Naive thymus-derived CD8-positive, alpha-beta T cell (primary cell): ENCODE data around the gene HDAC4. TPM values are rescaled to one million over a fixed set of nuclear protein-coding genes. Genes with fewer than 3 reads are reported as not detected.
"Not testable (repeated sequence)": the region's sequence is repeated elsewhere in the genome, so short reads cannot be mapped to it uniquely, and the experiment has no call there.

Experiments used
- ATAC-seq, 2 donors: fragments of 150-1000 bp; cut with Tn5 transposase in 1 of 2; sonication (Bioruptor Pico), chemical (Tn5 transposase) in 1 of 2; 1 replicate in 1 of 2; 2 replicates in 1 of 2; pipeline ENCODE4 v1.10.0; 2021; ENCODE audit warnings: mild to moderate bottlenecking in 2 of 2, moderate library complexity in 2 of 2
- POLR2A ChIA-PET: fragments of 350-600 bp; sonication (Branson Sonifier 250); formaldehyde crosslinking; loops from one replicate; lab custom pipeline; 2021; ENCODE audit warnings: antibody characterized with exemption; lab: Charles Lee
- DNase-seq, 10 donors: peaks; one replicate each; pipeline versions ENCODE4 v3.0.0 to v3.0.0-alpha.2; 2020 to 2022
- H3K27ac Mint-ChIP-seq, 10 donors: one replicate each; pipeline ENCODE4 v1.8.0; 2020 to 2022; ENCODE audit warnings: mild to moderate bottlenecking in 10 of 10, mixed read lengths in 10 of 10, moderate library complexity in 4 of 10, inconsistent platforms in 1 of 10
- H3K27me3 Mint-ChIP-seq, 5 donors: one replicate each; pipeline ENCODE4 v1.8.0; 2021 to 2022; ENCODE audit warnings: mixed read lengths in 5 of 5
- H3K36me3 Mint-ChIP-seq, 3 donors: one replicate each; pipeline ENCODE4 v1.8.0; 2020 to 2022; ENCODE audit warnings: mixed read lengths in 3 of 3, mild to moderate bottlenecking in 2 of 3, inconsistent platforms in 1 of 3
- H3K4me1 Mint-ChIP-seq, 4 donors: one replicate each; pipeline ENCODE4 v1.8.0; 2021 to 2022; ENCODE audit warnings: mixed read lengths in 4 of 4
- H3K4me3 Mint-ChIP-seq, 10 donors: one replicate each; pipeline ENCODE4 v1.8.0; 2020 to 2022; ENCODE audit warnings: mild to moderate bottlenecking in 10 of 10, mixed read lengths in 10 of 10, moderate library complexity in 6 of 10, inconsistent platforms in 1 of 10
- H3K9me3 Mint-ChIP-seq, 9 donors: one replicate each; pipeline ENCODE4 v1.8.0; 2020 to 2022; ENCODE audit warnings: mixed read lengths in 9 of 9, mild to moderate bottlenecking in 3 of 9, inconsistent platforms in 1 of 9, moderate library complexity in 1 of 9
- polyA plus RNA-seq, 3 donors: library from polyadenylated mRNA; unstranded; fragments of 300-500 nt; fragmentation: Illumina TruSeq; gene quantifications; one replicate each; pipeline ENCODE4 v1.2.3, GENCODE V29; 2021
- total RNA-seq, 8 experiments: library from RNA in 2 of 8; stranded (reverse) in 2 of 8; gene quantifications; one replicate each; pipeline ENCODE4 v1.2.3 and lab custom pipeline; 2021 to 2026

Gene HDAC4
- total and polyA plus RNA-seq, 5 experiments from 2014 or later: 2.8 to 37.3 (median 10.1) TPM

DNA sequence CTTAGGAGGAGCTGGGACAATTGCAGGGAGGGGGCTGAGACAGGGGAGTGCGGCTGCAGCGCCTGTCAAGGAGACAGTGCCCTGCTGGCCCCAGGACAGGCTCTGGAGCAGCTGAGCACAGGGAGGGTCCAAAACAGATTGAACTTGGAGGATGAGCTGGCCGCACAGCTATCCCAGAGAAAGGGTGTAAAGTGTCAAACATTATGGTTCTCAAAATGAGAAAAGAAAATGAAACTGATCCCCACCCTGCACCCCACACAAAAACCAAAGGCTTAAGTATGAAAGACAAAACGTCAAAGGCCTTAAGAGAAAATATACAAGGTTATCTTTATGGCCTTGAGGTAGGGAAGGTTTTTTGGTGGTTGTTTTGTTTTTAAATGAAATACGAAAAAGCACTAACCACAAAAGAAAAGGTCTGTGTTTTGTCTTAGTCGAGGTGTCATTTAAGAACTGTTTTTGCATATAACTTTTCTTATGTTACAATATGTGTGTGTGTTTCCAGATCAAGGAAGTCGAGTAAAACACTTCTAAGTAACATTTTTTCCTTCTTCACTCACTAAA is 111.8 kb downstream of the HDAC4 start:
- no peaks in the 10 kb centered on the region for H3K9me3 Mint-ChIP-seq
- H3K27ac Mint-ChIP-seq: peak overlapping the region; percentile 91 to 100 (median 98)
- peak overlapping the region; percentile 64 to 87 (median 82) for H3K4me3 Mint-ChIP-seq
- DNase-seq (peak in 7 of 10 donors; percentile 34 to 88 (median 52)), ATAC-seq (peak; percentile 73 to 75)
- no peaks in the 10 kb centered on the region for H3K36me3 Mint-ChIP-seq
- H3K27me3 Mint-ChIP-seq: no peaks in the 10 kb centered on the region
- POLR2A ChIA-PET: interaction anchor here (0.7 to 11.6 kb wide), 7 partner anchors 9 to 112 kb away, joined by 3 to 98 read pairs (median 5); partner anchors contain the start of gene HDAC4
- H3K4me1 Mint-ChIP-seq: peaks cover 42 to 90% (median 79%) of the 10 kb centered on the region in 4 donors

- Mint-ChIP-seq H3K4me1 (peaks cover 42 to 88% (median 73%) of the 10 kb centered on the region in 4 donors), H3K27ac (peak overlapping the region; percentile 91 to 99 (median 97)), H3K4me3 (peak overlapping the region in 7 of 10 donors; percentile 6 to 76 (median 52)), H3K27me3 (no peaks in the 10 kb centered on the region), H3K9me3 (no peaks in the 10 kb centered on the region), H3K36me3 (no peaks in the 10 kb centered on the region)
- DNase-seq (no peak), ATAC-seq (no peak)
- POLR2A ChIA-PET: interaction anchor here (0.7 to 11.6 kb wide), 7 partner anchors 7 to 110 kb away, joined by 3 to 98 read pairs (median 7); no protein-coding TSS in a partner anchor
These were observed 112.6 kb downstream of the HDAC4 start for GRCh38 chr2:239288237-239288636.

- peaks cover 40 to 83% (median 69%) of the 10 kb centered on the region in 4 donors for H3K4me1 Mint-ChIP-seq
- H3K27me3 Mint-ChIP-seq: no peaks in the 10 kb centered on the region
- H3K36me3 Mint-ChIP-seq: no peaks in the 10 kb centered on the region
- peak overlapping the region in 9 of 10 donors; percentile 3 to 76 (median 36) for H3K4me3 Mint-ChIP-seq
- DNase-seq: no peak
- no peak for ATAC-seq
- POLR2A ChIA-PET: interaction anchor here (0.9 to 5.4 kb wide), 2 partner anchors 8 to 12 kb away, joined by 7 to 36 read pairs; no protein-coding TSS in a partner anchor
- peak overlapping the region; percentile 88 to 99 (median 92) for H3K27ac Mint-ChIP-seq
- no peaks in the 10 kb centered on the region for H3K9me3 Mint-ChIP-seq
These were observed 113.4 kb downstream of the HDAC4 start for GRCh38 chr2:239287461-239287860.

DNA sequence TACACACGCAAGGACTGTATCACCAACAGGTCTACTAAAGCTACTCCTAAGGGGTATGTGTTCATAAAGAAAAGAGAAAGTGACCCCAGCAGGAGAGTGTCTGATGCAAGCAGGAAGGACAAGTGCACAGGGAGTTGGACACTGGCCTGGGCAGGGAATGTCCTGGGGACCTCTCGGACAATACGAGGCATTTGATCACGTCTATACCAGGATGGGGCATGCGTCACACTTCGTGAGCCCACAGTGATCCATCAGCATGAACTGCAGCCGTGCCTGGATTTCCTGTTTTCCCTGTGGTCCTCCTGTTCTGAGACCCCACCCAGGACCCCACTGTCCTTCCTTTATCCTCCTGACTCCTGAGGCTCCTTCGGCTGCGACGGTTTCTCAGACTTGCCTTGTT is 113.9 kb downstream of the HDAC4 start:
- no peaks in the 10 kb centered on the region for H3K27me3 Mint-ChIP-seq
- peaks cover 40 to 78% (median 66%) of the 10 kb centered on the region in 4 donors for H3K4me1 Mint-ChIP-seq
- H3K9me3 Mint-ChIP-seq: no peaks in the 10 kb centered on the region
- POLR2A ChIA-PET: interaction anchor here (5.4 kb wide), 1 partner anchor 9 kb away, joined by 36 read pairs; no protein-coding TSS in a partner anchor
- peak overlapping the region; percentile 23 to 89 (median 54) for H3K4me3 Mint-ChIP-seq
- ATAC-seq (no peak), DNase-seq (peak in 1 of 10 donors; percentile 16)
- peak overlapping the region; percentile 88 to 99 (median 92) for H3K27ac Mint-ChIP-seq
- H3K36me3 Mint-ChIP-seq: no peaks in the 10 kb centered on the region

DNA sequence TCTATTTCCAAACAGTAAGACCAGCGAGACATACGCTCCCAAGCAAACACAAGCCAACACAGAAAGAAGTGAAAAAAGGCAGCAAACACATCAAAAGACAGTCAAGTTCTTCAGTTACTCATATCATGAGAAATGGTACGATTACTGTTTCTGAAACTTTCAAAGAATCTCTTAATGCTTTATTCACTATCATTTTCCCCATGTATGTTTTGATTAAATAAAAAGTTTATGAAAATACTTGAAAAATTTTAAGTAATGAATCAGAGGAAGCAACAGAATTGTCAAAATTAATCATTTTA is 114.9 kb downstream of the HDAC4 start:
- H3K9me3 Mint-ChIP-seq: no peaks in the 10 kb centered on the region
- H3K36me3 Mint-ChIP-seq: no peaks in the 10 kb centered on the region
- H3K27ac Mint-ChIP-seq: peak overlapping the region; percentile 65 to 93 (median 91)
- H3K4me1 Mint-ChIP-seq: peaks cover 40 to 71% (median 64%) of the 10 kb centered on the region in 4 donors
- DNase-seq (no peak), ATAC-seq (no peak)
- no peaks in the 10 kb centered on the region for H3K27me3 Mint-ChIP-seq
- POLR2A ChIA-PET: interaction anchor here (1.0 to 5.4 kb wide), 3 partner anchors 10 to 35 kb away, joined by 3 to 36 read pairs (median 3); no protein-coding TSS in a partner anchor
- H3K4me3 Mint-ChIP-seq: peak overlapping the region; percentile 72 to 89 (median 81)

DNA sequence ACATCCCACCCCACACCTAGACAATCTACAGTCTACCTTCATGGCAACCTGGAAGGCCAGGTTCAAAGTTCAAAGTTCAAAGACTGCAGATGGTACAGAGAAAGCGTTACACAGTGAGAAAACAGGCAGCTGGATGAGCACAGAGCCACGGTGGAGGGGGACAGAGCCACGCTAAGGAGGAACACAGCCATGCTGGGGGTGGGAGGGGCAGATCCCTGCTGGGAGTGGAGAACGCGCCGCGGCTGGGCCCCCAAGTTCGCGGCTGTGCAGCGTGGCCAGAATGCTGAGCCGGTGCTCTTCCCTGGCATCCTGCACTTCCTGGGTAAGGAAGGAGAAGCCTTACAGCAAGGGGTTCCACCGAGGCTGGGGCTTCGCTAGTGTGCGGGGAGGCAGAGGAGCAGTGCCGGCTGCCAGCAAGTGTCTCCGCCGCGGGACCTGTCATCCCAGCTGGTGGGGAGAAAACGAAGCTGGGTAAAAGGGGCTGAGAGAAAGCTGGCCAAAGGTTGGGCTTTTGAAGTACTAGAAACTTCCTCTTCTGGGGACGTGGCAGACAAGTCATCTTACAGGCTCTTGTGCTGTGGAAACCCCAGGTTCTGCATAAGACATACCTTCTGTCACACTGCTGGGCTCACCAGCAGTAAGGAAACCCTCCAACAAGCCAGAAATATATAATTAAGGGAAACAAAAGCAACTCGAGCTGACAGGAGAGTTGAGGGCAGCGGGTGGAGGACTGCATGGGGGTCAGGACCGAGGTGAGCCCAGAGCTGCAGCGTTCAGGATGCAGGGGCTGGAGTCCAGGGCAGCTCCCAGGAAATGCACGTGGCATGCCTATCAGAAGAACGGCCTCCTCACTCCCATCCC is 115.5 kb downstream of the HDAC4 start:
- DNase-seq (peak in 6 of 10 donors; percentile 18 to 58 (median 43)), ATAC-seq (peak; percentile 38 to 42)
- H3K36me3 Mint-ChIP-seq: no peaks in the 10 kb centered on the region
- H3K27ac Mint-ChIP-seq: peak overlapping the region; percentile 65 to 93 (median 91)
- H3K27me3 Mint-ChIP-seq: no peaks in the 10 kb centered on the region
- peak overlapping the region; percentile 72 to 89 (median 81) for H3K4me3 Mint-ChIP-seq
- peaks cover 40 to 65% (median 60%) of the 10 kb centered on the region in 4 donors for H3K4me1 Mint-ChIP-seq
- H3K9me3 Mint-ChIP-seq: no peaks in the 10 kb centered on the region
- POLR2A ChIA-PET: interaction anchor here (1.0 to 5.4 kb wide), 6 partner anchors 10 to 116 kb away, joined by 3 to 36 read pairs (median 3); partner anchors contain the start of gene HDAC4

- Mint-ChIP-seq H3K27me3 (no peaks in the 10 kb centered on the region), H3K9me3 (no peaks in the 10 kb centered on the region), H3K4me3 (peak overlapping the region in 8 of 10 donors; percentile 72 to 89 (median 80)), H3K36me3 (no peaks in the 10 kb centered on the region), H3K4me1 (peaks cover 33 to 56% (median 53%) of the 10 kb centered on the region in 4 donors), H3K27ac (peak overlapping the region in 7 of 10 donors; percentile 7 to 93 (median 88))
- ATAC-seq: no peak
- peak in 1 of 10 donors; percentile 55 for DNase-seq
- POLR2A ChIA-PET: interaction anchor here (0.7 to 5.4 kb wide), 5 partner anchors 11 to 117 kb away, joined by 3 to 36 read pairs (median 3); partner anchors contain the start of gene HDAC4
These were observed 116.6 kb downstream of the HDAC4 start for GRCh38 chr2:239283961-239284795.

GRCh38 chr2:239283288-239283945 is 117.4 kb downstream of the HDAC4 start:
- POLR2A ChIA-PET: interaction anchor here (1.2 to 5.4 kb wide), 2 partner anchors 10 to 12 kb away, joined by 3 to 36 read pairs; no protein-coding TSS in a partner anchor
- peak overlapping the region in 3 of 10 donors; percentile 7 to 84 (median 20) for H3K27ac Mint-ChIP-seq

GRCh38 chr2:239282448-239283287 is 118.2 kb downstream of the HDAC4 start:
- Mint-ChIP-seq H3K4me3 (no peak overlapping the region), H3K27ac (no peak overlapping the region), H3K36me3 (no peaks in the 10 kb centered on the region), H3K27me3 (no peaks in the 10 kb centered on the region), H3K4me1 (peaks cover 33 to 53% (median 49%) of the 10 kb centered on the region in 4 donors), H3K9me3 (no peaks in the 10 kb centered on the region)
- DNase-seq: peak in 1 of 10 donors; percentile 1
- POLR2A ChIA-PET: interaction anchor here (1.2 to 5.4 kb wide), 2 partner anchors 9 to 13 kb away, joined by 3 to 36 read pairs; no protein-coding TSS in a partner anchor
- ATAC-seq: no peak

More at GRCh38 chr2:239283288-239283945, 117.4 kb downstream of the HDAC4 start:
- peaks cover 34 to 55% (median 51%) of the 10 kb centered on the region in 4 donors for H3K4me1 Mint-ChIP-seq
- no peaks in the 10 kb centered on the region for H3K27me3 Mint-ChIP-seq
- H3K36me3 Mint-ChIP-seq: no peaks in the 10 kb centered on the region
- DNase-seq (peak in 1 of 10 donors; percentile 26), ATAC-seq (no peak)
- no peaks in the 10 kb centered on the region for H3K9me3 Mint-ChIP-seq
- peak overlapping the region in 6 of 10 donors; percentile 30 to 67 (median 42) for H3K4me3 Mint-ChIP-seq

DNA sequence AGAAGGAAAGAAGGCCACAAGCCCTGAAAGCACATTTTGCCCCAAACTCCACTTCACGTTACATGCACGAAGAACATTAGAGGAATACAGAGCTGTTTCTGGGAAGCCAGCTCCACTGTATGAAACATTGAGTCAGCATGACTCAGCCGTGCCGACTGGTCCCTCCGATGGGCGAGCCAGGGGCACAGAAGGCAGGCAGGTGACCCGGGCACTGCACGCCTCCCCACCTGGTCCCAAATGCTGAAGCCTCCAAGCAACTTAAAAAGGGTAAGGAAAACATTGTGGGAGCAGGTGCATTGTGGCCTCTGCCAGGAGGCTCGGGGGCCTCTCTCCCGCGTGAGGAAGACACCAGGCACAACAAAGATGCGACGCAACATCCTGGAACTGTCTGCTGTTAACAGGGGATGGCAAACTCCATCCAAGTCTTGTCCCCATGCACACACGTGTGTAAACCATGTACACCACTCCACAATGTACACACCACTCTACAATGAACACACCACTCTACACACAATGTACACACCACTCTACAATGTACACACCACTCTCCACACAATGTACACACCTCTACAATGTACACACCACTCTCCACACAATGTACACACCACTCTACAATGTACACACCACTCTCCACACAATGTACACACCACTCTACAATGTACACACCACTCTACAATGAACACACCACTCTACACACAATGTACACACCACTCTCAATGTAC is 120.4 kb downstream of the HDAC4 start:
- not testable (repeated sequence) for H3K27ac Mint-ChIP-seq, H3K27me3 Mint-ChIP-seq, H3K4me3 Mint-ChIP-seq, ATAC-seq, DNase-seq, H3K9me3 Mint-ChIP-seq, H3K36me3 Mint-ChIP-seq
- POLR2A ChIA-PET: interaction anchor here (1.1 kb wide), 1 partner anchor 16 kb away, joined by 3 read pairs; no protein-coding TSS in a partner anchor
- peaks cover 23 to 52% (median 41%) of the 10 kb centered on the region in 4 donors for H3K4me1 Mint-ChIP-seq
